ENCODE measurements around the gene PSTPIP1.

- TF ChIP-seq PPARA (CRISPR knock-in tag; IDR thresholded peaks at IDR 0.05; ENCODE audit: borderline replicate concordance) (no peak), ESRRG (CRISPR knock-in tag; IDR thresholded peaks at IDR 0.05) (no peak), CSDC2 (CRISPR knock-in tag; IDR thresholded peaks at IDR 0.05) (no peak), ISL1 (CRISPR knock-in tag; IDR thresholded peaks at IDR 0.05) (no peak), OSR1 (CRISPR knock-in tag; IDR thresholded peaks at IDR 0.05) (no peak), ARNTL (CRISPR knock-in tag; IDR thresholded peaks at IDR 0.05; ENCODE audit: borderline replicate concordance, low read depth) (no peak), BACH2 (CRISPR knock-in tag; IDR thresholded peaks at IDR 0.05; ENCODE audit: borderline replicate concordance) (no peak), RARB (CRISPR knock-in tag; IDR thresholded peaks at IDR 0.05) (no peak)
- TF ChIP-seq, protein P1, sequence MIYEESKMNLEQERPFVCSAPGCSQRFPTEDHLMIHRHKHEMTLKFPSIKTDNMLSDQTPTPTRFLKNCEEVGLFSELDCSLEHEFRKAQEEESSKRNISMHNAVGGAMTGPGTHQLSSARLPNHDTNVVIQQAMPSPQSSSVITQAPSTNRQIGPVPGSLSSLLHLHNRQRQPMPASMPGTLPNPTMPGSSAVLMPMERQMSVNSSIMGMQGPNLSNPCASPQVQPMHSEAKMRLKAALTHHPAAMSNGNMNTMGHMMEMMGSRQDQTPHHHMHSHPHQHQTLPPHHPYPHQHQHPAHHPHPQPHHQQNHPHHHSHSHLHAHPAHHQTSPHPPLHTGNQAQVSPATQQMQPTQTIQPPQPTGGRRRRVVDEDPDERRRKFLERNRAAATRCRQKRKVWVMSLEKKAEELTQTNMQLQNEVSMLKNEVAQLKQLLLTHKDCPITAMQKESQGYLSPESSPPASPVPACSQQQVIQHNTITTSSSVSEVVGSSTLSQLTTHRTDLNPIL (CRISPR knock-in tag; IDR thresholded peaks at IDR 0.05; ENCODE audit: low read depth), result no peak
Measured at GRCh38 chr15:77023576-77024272, 28.8 kb downstream of the PSTPIP1 start.

Measured in SK-N-SH treated with all-trans-retinoic acid at 6 μM for 48 hours (cell line).